HEK293T (cell line): ENCODE measurements around the gene PPP6R2.

Experiments used
- CTCF ChIA-PET: fragments of 350-600 bp; formaldehyde crosslinking; extraction: SDS; loops from one replicate; lab custom pipeline; 2021; ENCODE audit warnings: antibody characterized with exemption, inconsistent platforms; lab: Yijun Ruan, JAX
- POLR2A ChIA-PET: fragments of 350-600 bp; formaldehyde crosslinking; extraction: SDS; loops from one replicate; lab custom pipeline; 2020; ENCODE audit warnings: antibody characterized with exemption, inconsistent platforms; lab: Yijun Ruan, JAX
- DNase-seq: peaks from one replicate; pipeline ENCODE4 v3.0.0; 2012; ENCODE audit warnings: mixed read lengths; ENCODE audit errors: extremely low spot score
- ARNT ChIP-seq: fragments of 450-650 bp; IDR thresholded peaks from 2 replicates; pipeline ENCODE4 v1.6.1; 2017; ENCODE audit warnings: mild to moderate bottlenecking
- BHLHE40 ChIP-seq: fragments of 450-650 bp; IDR thresholded peaks from 2 replicates; pipeline ENCODE4 v1.6.1; 2016; ENCODE audit warnings: mild to moderate bottlenecking, moderate library complexity, borderline replicate concordance
- CTBP1 ChIP-seq: fragments of 450-650 bp; IDR thresholded peaks from 2 replicates; pipeline ENCODE4 v1.6.1; 2016; ENCODE audit warnings: borderline replicate concordance
- ELF4 ChIP-seq: fragments of 450-650 bp; IDR thresholded peaks from 2 replicates; pipeline ENCODE4 v1.6.1; 2017; ENCODE audit warnings: antibody characterized with exemption
- FOXA1 ChIP-seq: fragments of 450-650 bp; IDR thresholded peaks from 2 replicates; pipeline ENCODE4 v1.6.1; 2016; ENCODE audit warnings: mild to moderate bottlenecking
- FOXK2 ChIP-seq: fragments of 450-650 bp; IDR thresholded peaks from 2 replicates; pipeline ENCODE4 v1.6.1; 2016; ENCODE audit warnings: mild to moderate bottlenecking
- FOXM1 ChIP-seq: fragments of 450-650 bp; IDR thresholded peaks from 2 replicates; pipeline ENCODE4 v1.6.1; 2017; ENCODE audit warnings: mild to moderate bottlenecking, borderline replicate concordance
- HDGF ChIP-seq: fragments of 450-650 bp; IDR thresholded peaks from 2 replicates; pipeline ENCODE4 v1.6.1; 2017; ENCODE audit warnings: antibody characterized with exemption, borderline replicate concordance
- L3MBTL2 ChIP-seq: fragments of 450-650 bp; conservative IDR thresholded peaks from 2 replicates; pipeline ENCODE4 v1.6.1; 2016; ENCODE audit warnings: mild to moderate bottlenecking
- LEF1 ChIP-seq: fragments of 450-650 bp; IDR thresholded peaks from 2 replicates; pipeline ENCODE4 v1.6.1; 2017; ENCODE audit warnings: mild to moderate bottlenecking, borderline replicate concordance
- NFRKB ChIP-seq: fragments of 450-650 bp; IDR thresholded peaks from 2 replicates; pipeline ENCODE4 v1.6.1; 2016; ENCODE audit warnings: mild to moderate bottlenecking, moderate library complexity
- SP1 ChIP-seq: fragments of 450-650 bp; IDR thresholded peaks from 2 replicates; pipeline ENCODE4 v1.6.1; 2017
- SUZ12 ChIP-seq: fragments of 450-650 bp; IDR thresholded peaks from 2 replicates; pipeline ENCODE4 v1.6.1; 2016; ENCODE audit warnings: mild to moderate bottlenecking
- TARDBP ChIP-seq: fragments of 450-650 bp; IDR thresholded peaks from 2 replicates; pipeline ENCODE4 v1.6.1; 2016
- ZNF384 ChIP-seq: fragments of 450-650 bp; IDR thresholded peaks from 2 replicates; pipeline ENCODE4 v1.6.1; 2016
- TF ChIP-seq, protein P1 (sequence below): fragments of 450-650 bp; IDR thresholded peaks from 2 replicates; pipeline ENCODE4 v1.6.1; 2016

Gene PPP6R2

GRCh38 chr22:50481045-50481439 lies 137.9 kb downstream of the PPP6R2 start:
- POLR2A ChIA-PET, result interaction anchor here (1.2 kb wide), 1 partner anchor 27 kb away, joined by 4 read pairs; the partner anchor contains the start of genes LMF2 and NCAPH2
- no peak for TF ChIP-seq SUZ12
- DNase-seq, result no peak
- CTCF ChIA-PET, result interaction anchor here (0.5 to 1.1 kb wide), 2 partner anchors 9 to 106 kb away, joined by 4 read pairs; no protein-coding TSS in a partner anchor

DNA sequence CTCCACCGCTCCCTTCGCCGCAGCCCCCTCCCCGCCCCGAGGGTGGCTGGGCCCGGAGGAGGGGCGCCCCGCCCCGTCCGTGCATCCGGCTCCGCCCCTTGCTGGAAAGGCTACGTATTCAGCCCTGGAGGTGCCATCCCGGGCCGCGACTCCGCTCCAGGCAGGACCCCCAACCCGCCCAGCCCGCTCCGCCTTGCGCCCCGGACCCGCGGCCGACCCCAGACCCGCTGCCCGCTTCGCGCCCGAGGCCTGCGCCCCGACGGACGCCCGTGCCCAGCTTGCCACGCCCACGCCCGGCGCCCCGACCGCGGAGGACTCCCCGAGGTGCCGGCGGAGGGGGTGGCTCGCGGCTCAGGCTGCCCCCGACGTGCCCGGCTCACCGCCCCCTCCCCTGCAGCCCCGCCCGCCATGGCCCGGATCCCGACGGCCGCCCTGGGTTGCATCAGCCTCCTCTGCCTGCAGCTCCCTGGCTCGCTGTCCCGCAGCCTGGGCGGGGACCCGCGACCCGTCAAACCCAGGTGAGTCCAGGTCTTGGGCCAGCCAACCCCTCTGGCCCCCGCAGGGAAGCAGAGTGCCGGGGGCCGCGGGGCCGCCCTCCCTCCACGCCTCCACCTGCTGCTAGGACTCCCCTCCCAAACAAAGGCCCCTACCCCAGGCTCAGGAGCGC lies 138.4 kb downstream of the PPP6R2 start, which contains the start of gene ADM2:
Gene ADM2, plus strand, starts transcription at position 104 of the 667 bp plus-strand sequence. Its CDS starts 305 bp downstream, at position 409.
- TF ChIP-seq CTBP1 (no peak), LEF1 (no peak), ARNT (no peak), ELF4 (no peak), FOXM1 (no peak), ZNF384 (no peak), SUZ12 (no peak), L3MBTL2 (no peak), FOXK2 (no peak), TARDBP (no peak), HDGF (no peak), SP1 (no peak), FOXA1 (no peak), NFRKB (no peak), BHLHE40 (no peak)
- TF ChIP-seq, protein P1, sequence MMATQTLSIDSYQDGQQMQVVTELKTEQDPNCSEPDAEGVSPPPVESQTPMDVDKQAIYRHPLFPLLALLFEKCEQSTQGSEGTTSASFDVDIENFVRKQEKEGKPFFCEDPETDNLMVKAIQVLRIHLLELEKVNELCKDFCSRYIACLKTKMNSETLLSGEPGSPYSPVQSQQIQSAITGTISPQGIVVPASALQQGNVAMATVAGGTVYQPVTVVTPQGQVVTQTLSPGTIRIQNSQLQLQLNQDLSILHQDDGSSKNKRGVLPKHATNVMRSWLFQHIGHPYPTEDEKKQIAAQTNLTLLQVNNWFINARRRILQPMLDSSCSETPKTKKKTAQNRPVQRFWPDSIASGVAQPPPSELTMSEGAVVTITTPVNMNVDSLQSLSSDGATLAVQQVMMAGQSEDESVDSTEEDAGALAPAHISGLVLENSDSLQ, result no peak
- POLR2A ChIA-PET, result interaction anchor here (1.2 kb wide), 1 partner anchor 26 kb away, joined by 4 read pairs; the partner anchor contains the start of genes LMF2 and NCAPH2
- CTCF ChIA-PET, result interaction anchor here (0.5 kb wide), 1 partner anchor 106 kb away, joined by 4 read pairs; no protein-coding TSS in a partner anchor
- DNase-seq, result no peak

DNA sequence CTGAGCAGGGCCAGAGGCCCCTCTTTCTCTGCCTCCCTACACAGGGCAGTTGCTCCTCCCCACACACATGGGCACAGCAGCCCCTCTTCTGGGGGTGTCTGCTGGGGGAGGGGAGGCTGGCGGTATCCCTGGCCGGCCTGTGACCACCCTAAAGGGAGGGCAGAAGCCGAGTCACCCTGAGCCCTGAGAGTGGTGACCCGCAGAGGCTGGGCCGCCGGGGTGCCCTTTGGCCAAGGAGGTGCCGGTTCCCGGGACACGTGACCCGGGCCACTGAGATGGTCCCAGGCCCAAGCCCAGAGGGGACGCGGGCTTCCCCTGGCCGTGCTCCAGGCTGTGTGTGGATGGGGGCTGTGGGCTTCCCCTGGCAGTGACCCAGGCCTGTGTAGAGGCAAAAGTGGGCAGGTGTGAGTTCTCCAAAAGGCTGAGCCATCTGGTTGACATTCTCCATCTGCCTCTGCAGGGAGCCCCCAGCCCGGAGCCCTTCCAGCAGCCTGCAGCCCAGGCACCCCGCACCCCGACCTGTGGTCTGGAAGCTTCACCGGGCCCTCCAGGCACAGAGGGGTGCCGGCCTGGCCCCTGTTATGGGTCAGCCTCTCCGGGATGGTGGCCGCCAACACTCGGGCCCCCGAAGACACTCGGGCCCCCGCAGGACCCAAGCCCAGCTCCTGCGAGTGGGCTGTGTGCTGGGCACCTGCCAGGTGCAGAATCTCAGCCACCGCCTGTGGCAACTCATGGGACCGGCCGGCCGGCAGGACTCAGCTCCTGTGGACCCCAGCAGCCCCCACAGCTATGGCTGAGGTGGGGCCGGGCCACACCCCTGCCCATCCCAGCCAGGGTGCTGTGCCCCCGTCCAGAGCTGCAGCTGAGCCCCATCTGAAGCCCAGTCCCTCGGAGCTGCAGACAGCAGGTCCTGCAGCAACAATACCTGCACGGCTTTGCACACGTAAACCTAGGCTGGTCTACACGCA lies 139.3 kb downstream of the PPP6R2 start:
- CTCF ChIA-PET, result no interaction called here
- POLR2A ChIA-PET, result interaction anchor here (1.0 to 1.2 kb wide), 2 partner anchors 25 to 27 kb away, joined by 3 to 4 read pairs; partner anchors contain the start of genes LMF2 and NCAPH2
- no peak for TF ChIP-seq ELF4
- no peak for TF ChIP-seq SUZ12
- no peak for TF ChIP-seq SP1
- no peak for TF ChIP-seq FOXM1
- TF ChIP-seq ARNT, result no peak
- no peak for DNase-seq

- TF ChIP-seq ARNT (no peak), FOXK2 (no peak), TARDBP (no peak), HDGF (no peak), L3MBTL2 (no peak), ZNF384 (no peak), ELF4 (no peak), SUZ12 (no peak), NFRKB (no peak), BHLHE40 (no peak), CTBP1 (no peak), FOXM1 (no peak), LEF1 (no peak), SP1 (no peak), FOXA1 (no peak)
- TF ChIP-seq, protein P1, result no peak
- CTCF ChIA-PET, result no interaction called here
- POLR2A ChIA-PET, result interaction anchor here (1.0 kb wide), 1 partner anchor 26 kb away, joined by 3 read pairs; no protein-coding TSS in a partner anchor
- no peak for DNase-seq
Measured at GRCh38 chr22:50483106-50483505, 140.0 kb downstream of the PPP6R2 start.

- TF ChIP-seq LEF1, result no peak
- TF ChIP-seq FOXM1, result no peak
- no peak for TF ChIP-seq SP1
- TF ChIP-seq, protein P1, result no peak
- ChIA-PET POLR2A (interaction anchor here (0.6 to 1.2 kb wide), 3 partner anchors 24 to 42 kb away, joined by 3 to 4 read pairs (median 3); partner anchors contain the start of genes LMF2, NCAPH2 and SCO2), CTCF (interaction anchor here (0.8 kb wide), 1 partner anchor 15 kb away, joined by 5 read pairs; no protein-coding TSS in a partner anchor)
- no peak for DNase-seq
Measured at GRCh38 chr22:50483556-50483955, 140.4 kb downstream of the PPP6R2 start.
